Chondrocyte (in vitro differentiated cells): ENCODE measurements around the gene AUTS2. TPM values are rescaled to one million over a fixed set of nuclear protein-coding genes. Genes with fewer than 3 reads are reported as not detected.

ENCODE experiments used
- DNase-seq: peaks from one replicate; pipeline ENCODE4 v3.0.0; 2021; ENCODE audit warnings: mixed read lengths, low spot score
- H3K27ac Mint-ChIP-seq: one replicate; pipeline ENCODE4 v1.8.0; 2021; ENCODE audit warnings: mild to moderate bottlenecking, moderate library complexity, mixed read lengths; ENCODE audit not compliant: unreplicated experiment
- H3K27me3 Mint-ChIP-seq: 2 replicates; pipeline ENCODE4 v1.8.0; 2021; ENCODE audit warnings: low read depth, mixed read lengths
- H3K36me3 Mint-ChIP-seq: 2 replicates; pipeline ENCODE4 v1.8.0; 2021; ENCODE audit warnings: low read depth, mixed read lengths
- H3K4me1 Mint-ChIP-seq: 2 replicates; pipeline ENCODE4 v1.8.0; 2021; ENCODE audit warnings: low read depth, mild to moderate bottlenecking, mixed read lengths
- H3K4me3 Mint-ChIP-seq: one replicate; pipeline ENCODE4 v1.8.0; 2021; ENCODE audit warnings: mild to moderate bottlenecking, moderate library complexity, mixed read lengths; ENCODE audit not compliant: unreplicated experiment
- H3K9me3 Mint-ChIP-seq: 2 replicates; pipeline ENCODE4 v1.8.0; 2021; ENCODE audit warnings: low read depth, mixed read lengths
- CTCF ChIP-seq: fragments of 200-600 bp; sonication (generic); IDR thresholded peaks from 2 replicates; pipeline ENCODE4 v1.5.0; 2021; ENCODE audit warnings: antibody characterized with exemption, mild to moderate bottlenecking, moderate library complexity
- total RNA-seq: library from RNA; stranded (reverse); gene quantifications from 3 replicates; pipeline ENCODE4 v1.2.1, GENCODE V29; 2021

AUTS2 gene
- total RNA-seq, 1 donor from 2014 or later: 31.5 TPM

DNA sequence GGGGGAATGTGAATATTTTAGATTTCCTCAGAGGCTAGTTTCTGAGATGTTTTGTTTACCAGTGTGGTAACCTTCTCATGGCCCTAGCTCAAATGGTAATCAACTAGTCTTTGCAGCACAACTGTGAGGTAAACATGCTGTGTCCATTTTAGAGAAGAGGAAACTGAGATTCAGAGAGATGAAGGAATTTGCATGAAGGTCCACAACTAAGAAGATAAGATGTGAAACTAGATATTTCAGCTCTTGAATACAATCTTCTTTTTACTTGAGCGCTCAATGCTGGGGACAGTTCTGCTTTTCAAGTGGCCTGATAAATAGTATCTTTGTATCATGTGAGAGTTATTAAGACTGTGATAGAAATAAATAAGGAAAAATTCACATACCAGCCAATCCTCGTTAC is 245.4 kb downstream of the AUTS2 start:
- Mint-ChIP-seq H3K4me1 (peaks cover 28% of the 10 kb centered on the region), H3K27ac (no peak overlapping the region)
- DNase-seq: no peak

GRCh38 chr7:69844264-69844868 is 246.1 kb downstream of the AUTS2 start:
- no peak for TF ChIP-seq CTCF
- Mint-ChIP-seq H3K4me1 (peaks cover 28% of the 10 kb centered on the region), H3K36me3 (no peaks in the 10 kb centered on the region), H3K4me3 (no peak overlapping the region), H3K27ac (no peak overlapping the region), H3K27me3 (no peaks in the 10 kb centered on the region), H3K9me3 (no peaks in the 10 kb centered on the region)
- no peak for DNase-seq

More for the DNA sequence above, 245.4 kb downstream of the AUTS2 start:
- H3K27me3 Mint-ChIP-seq: no peaks in the 10 kb centered on the region
- H3K9me3 Mint-ChIP-seq: no peaks in the 10 kb centered on the region
- TF ChIP-seq CTCF: no peak
- no peaks in the 10 kb centered on the region for H3K36me3 Mint-ChIP-seq
- H3K4me3 Mint-ChIP-seq: no peak overlapping the region

- H3K27ac Mint-ChIP-seq: no peak overlapping the region
- DNase-seq: no peak
- no peaks in the 10 kb centered on the region for H3K27me3 Mint-ChIP-seq
These were observed 247.6 kb downstream of the AUTS2 start for GRCh38 chr7:69845721-69846495.

GRCh38 chr7:69847921-69848612 is 249.8 kb downstream of the AUTS2 start:
- H3K4me1 Mint-ChIP-seq: peaks cover 13% of the 10 kb centered on the region
- no peaks in the 10 kb centered on the region for H3K9me3 Mint-ChIP-seq
- no peak for DNase-seq
- no peak for TF ChIP-seq CTCF
- H3K36me3 Mint-ChIP-seq: no peaks in the 10 kb centered on the region
- no peak overlapping the region for H3K4me3 Mint-ChIP-seq
- H3K27ac Mint-ChIP-seq: no peak overlapping the region
- no peaks in the 10 kb centered on the region for H3K27me3 Mint-ChIP-seq

More at GRCh38 chr7:69845721-69846495, 247.6 kb downstream of the AUTS2 start:
- no peak for TF ChIP-seq CTCF
- Mint-ChIP-seq H3K4me1 (peaks cover 17% of the 10 kb centered on the region), H3K36me3 (no peaks in the 10 kb centered on the region), H3K4me3 (no peak overlapping the region), H3K9me3 (no peaks in the 10 kb centered on the region)

- H3K36me3 Mint-ChIP-seq: no peaks in the 10 kb centered on the region
- no peak overlapping the region for H3K4me3 Mint-ChIP-seq
- DNase-seq: no peak
- TF ChIP-seq CTCF: no peak
- no peaks in the 10 kb centered on the region for H3K27me3 Mint-ChIP-seq
- no peaks in the 10 kb centered on the region for H3K9me3 Mint-ChIP-seq
- H3K27ac Mint-ChIP-seq: no peak overlapping the region
- peaks cover 13% of the 10 kb centered on the region for H3K4me1 Mint-ChIP-seq
These were observed 251.0 kb downstream of the AUTS2 start for GRCh38 chr7:69849268-69849667.
